NCI-H2107 treated with DMSO at 0.1 percent for 48 hours (cell line): Measurements from ENCODE around the gene RGN.
A peak's percentile ranks its signal among the peaks of the same experiment; 100 is the strongest.
"Not testable (repeated sequence)": the region's sequence is repeated elsewhere in the genome, so short reads cannot be mapped to it uniquely, and the experiment has no call there.

Source experiments
- DNase-seq: peaks from one replicate; lab custom pipeline; 2025; ENCODE audit not compliant: unreplicated experiment; lab: John Stamatoyannopoulos, UW

The RGN gene

DNA sequence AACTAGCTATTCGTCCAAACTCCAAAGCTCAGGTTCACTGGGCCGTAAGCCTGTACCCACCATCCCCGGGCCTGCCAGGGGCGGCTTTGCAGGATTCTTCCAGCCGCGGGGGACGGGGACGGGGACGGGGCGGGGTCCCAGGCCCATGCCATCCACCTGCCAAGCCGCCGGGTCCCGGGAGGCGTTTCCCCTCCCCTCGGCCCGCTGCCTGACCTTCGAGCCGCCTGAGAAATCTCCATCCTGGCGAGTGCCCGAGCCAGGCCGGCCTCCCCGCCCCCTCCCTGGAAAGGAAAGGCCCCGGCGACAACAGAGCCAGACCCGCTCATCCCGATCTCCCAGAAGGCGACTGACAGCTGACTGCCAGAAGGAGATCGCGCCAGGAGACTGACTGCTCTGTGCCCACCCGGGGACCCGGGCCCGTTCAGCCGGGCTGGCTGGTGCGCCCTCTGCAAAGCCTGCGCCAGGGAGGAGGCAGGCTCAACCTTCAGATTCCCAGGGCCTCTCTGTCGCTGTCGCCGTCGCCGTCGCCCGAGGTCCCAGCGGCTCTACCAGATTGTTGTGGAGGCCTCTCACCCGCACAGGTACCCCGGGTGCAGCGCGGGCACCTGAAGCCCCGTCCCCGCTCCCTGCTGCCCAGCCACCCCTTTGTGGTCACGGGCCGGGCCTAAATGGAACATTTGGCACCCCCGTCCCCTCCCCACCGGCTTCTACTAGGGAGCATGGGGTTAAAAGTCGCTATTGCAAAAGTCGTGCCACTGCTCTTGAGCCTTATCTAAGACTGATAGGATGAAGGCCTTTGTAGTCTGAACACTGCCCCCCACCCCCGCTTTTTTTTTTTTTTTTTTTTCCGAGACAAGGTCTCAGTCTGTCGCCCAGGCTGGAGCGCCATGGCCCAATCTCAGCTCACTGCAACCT is at the start of gene RGN:
TSS of gene RGN (plus strand) at position 315 of the 915 bp plus-strand sequence. CDS start 2,702 bp downstream, outside the sequence.
- no peak for DNase-seq

DNA sequence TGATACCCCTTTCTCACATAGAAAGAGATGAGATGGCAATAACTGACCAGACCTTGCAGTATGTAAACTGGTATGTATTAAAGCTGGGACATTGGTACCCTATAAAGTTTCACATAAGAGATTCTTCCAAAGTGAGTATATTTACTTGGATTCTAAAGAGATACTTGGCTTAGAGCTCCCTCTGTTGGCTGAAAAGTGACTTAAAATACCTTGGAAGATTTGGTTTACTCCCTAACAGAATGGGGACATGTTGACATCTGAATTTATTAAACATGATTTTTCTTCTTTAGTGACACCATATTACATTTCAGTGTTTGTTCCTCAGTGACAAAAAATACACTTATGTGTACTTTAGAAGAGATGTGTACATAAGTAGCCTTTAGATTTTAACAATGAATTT is 47.9 kb upstream of the RGN start:
- peak; percentile 68 for DNase-seq

DNA sequence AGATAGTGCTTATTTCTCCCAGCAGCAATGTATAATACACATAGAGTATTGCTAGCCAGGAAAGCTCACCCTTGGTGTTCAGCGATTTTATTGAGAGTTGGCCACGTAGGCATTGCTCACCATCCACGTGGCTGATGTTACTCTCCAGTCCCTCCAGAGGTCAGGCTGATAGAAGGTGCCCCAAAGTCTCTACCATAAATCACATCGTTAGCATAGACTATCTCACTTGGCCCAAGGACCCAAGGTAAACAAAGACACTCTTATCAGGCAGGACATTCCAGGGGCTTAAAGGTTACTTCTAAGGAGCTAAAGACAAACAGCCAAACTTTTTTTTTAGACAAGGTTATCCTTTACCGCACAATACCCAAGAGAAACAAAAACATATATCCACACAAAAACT is 30.3 kb upstream of the RGN start:
- DNase-seq = no peak

DNA sequence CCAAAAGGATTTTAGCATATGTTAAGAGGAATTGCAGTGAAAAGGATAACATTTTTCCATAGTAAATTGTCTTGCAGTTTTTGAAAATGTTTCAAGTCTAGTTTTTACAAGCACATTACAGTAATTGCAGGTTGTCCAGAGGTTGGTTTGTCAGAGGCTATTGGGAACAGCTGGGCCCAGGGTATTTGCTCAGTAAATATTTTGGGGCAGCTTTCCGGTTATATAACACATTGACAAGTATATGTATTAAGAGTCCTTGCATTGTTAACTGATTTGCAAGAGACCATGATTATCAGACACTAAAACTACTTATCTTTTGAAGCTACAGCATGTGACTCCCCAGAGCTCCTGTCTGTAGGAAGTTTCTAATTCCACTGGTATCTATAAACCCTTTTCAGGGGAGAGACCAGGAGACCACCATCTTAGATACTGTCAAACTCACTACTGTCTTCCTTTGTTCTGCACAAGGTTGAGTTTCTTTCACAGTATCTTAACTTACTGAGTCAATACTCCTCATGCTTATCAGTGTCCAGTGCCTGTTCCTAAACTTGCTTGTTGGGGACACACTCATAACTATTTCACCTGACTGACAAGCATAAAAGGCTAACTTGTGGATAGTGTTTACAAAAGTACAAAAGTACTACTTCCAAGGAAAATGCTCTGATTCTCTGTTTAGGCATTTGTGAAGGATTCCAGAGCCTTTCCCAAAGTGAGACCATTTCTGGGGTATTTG is 18.9 kb upstream of the RGN start:
- no peak for DNase-seq

DNA sequence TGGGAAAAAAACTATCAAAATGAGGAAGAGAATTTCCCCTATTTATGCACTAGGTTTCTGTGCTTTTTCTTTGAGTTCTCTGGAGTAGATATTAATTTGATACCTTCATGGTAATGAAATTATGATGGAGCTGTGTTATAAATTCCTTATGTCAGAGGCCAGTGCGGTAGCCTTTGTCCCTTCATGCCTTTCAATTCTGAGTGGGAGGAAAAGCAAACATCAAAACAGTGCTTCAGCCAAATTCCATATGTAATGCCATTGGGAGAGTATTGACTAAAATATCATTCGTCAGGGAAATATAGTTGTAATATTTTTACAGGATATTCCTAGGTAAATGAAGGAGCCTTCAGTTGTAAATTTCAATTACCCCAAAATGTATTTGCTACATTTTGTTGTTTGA is 17.5 kb upstream of the RGN start:
- DNase-seq = no peak

DNA sequence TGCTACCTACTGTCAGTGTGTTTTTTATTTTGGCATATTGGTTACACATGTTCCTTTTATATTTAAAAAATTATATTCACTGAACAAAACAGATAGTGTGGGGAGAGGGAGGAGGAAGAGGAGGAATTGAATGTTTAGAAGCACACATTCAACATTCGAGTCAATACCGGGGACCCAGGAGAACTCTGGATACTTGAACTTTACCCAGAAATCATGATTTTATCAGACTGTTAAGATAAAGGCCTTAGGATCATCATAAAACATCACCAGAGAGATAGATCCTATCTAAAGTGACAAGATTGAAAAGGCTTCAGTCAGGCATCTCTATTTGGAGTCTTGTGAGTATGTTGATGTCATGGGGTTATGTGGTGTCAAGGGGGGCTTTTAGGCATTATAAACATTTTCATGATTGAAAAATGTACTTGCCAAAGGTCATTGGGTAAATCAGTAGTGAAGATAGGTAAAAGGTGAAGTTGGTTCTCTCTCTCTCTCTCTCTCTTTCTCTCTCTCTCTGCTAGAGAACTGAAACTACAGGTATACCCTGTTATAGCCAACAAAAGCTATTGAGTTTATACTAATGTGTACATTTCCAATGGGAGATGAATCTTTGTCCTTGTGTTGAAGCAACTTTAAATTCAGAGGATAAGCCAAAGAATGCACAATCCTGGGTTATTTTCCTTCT is 16.9 kb upstream of the RGN start:
- DNase-seq = no peak

DNA sequence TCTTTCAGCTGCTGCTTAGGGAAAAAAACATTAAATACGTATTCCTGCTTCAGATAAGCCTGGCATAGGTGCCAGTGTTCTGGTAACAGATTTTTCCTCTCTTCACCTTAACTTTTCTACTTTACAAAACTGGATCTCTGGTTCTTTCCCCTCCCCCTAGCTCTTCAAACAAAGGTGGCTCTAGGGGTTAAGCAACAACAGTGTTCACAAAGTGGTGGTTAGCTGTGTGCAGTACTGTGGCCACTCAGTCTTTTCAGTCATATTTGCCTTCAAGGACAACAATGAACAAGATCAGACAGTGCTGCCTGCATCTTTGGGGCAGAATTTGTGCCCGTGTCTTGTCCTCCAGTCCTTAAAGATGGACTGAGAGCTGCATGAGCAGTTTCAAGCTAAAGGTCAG is 15.1 kb upstream of the RGN start:
- no peak for DNase-seq

DNA sequence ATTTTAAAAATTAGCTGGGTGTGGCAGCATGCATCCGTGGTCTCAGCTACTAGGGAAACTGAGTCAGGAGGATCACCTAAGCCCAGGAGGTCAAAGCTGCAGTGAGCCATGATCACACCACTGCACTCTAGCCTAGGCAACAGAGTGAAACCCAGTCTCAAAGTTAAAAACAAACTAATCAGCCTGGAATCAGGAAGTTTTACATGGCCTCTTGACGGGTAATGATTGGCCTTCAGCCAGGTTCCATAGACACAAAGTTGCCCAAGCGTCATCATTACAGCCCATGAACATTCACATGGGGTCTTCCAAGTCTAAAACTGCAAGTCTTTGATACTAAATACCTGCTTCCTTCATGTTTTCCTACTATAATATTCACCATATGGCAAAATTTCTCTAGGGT is 10.0 kb upstream of the RGN start:
- DNase-seq = no peak

DNA sequence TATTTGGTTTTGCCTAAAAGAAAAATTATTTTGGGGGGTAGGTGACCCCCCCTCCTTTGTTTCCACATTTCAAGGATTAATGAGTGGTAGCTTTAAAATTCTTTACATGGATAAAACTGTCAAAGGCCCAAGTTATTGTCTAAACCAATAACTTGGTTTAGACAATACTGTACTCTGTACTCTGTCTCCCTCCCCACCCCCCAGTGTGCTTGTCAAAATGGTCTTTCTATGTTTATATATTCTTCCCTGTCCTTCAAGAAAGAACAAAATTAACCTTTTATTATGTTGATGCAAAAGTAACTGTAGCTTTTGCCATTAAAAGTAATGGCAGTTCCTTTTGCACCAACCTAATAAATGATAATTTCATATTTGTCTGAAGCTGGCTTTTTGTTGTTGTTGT is 9.5 kb upstream of the RGN start:
- no peak for DNase-seq

DNA sequence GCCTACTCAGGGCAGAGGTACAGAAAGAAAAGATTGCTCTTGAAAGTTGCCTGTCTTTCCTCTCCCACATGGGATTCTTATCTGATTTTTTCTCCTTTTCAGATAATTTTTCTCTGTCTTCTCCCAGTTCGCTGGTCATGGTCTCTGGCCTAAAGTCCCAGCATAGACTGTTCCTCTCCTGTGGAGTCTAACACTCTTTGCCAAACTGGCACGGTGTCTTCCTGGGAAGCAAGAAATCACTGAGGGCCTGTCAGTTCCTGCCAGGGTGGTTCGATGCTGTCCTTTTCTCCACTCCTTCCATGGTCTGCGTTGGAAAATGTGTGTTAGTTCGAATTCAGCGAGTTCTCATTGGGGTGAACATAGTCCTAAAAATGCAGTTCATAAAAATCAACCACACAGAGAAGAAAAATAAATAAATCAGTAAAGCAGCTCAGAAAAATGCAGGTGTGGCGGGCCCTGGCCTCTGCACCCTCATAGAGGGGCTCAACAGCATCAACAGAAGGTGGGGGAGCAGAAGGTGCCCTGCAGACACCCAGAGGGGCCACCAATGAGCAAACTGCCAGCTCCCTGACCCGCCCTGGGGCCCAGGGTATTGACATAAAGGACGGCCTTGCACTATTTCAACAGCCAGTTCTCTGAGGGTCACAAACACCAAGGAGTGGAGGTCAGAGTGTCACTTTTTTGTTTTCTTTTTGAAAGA is 2.1 kb downstream of the RGN start:
- no peak for DNase-seq

DNA sequence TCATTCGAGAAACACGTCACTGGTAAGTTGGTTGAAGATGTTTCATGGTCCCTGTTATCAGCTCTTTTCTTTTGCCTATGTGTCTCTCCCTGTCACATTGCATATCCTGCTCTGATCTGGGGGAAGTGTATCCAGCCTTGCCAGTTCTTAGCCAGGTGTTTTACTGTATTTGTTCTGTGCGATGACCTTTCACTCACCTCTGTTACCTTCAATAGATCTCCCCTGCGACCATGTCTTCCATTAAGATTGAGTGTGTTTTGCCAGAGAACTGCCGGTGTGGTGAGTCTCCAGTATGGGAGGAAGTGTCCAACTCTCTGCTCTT is 2.6 kb downstream of the RGN start:
- DNase-seq = no peak

DNA sequence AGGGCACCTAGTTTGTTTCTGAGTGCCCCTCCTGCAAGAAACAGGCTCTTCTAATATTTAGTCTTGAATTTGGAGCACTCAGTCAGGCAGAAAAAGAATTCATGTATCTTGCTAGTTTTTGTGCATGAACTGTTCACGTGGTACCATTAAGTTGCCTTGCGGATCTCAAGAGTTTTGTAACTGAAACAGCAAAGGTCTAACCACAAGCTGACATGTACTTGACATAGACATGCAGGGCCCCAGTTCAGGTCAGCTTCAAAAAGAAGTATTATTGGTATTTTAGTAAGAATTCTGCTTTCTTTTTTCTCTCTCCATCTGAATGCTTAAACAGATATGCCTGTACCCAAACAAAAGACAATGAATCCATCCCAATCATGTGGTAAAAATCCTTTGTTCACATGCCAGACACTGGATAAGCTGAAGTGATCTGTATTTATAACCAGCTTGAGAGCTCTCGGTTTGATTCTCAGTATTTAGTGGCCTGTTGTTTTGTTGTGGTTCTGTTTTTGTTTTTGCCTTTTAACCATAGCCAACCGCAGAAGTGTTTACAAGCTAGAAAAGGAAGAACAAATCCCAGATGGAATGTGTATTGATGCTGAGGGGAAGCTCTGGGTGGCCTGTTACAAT is 13.0 kb downstream of the RGN start:
- peak; percentile 92 for DNase-seq

DNA sequence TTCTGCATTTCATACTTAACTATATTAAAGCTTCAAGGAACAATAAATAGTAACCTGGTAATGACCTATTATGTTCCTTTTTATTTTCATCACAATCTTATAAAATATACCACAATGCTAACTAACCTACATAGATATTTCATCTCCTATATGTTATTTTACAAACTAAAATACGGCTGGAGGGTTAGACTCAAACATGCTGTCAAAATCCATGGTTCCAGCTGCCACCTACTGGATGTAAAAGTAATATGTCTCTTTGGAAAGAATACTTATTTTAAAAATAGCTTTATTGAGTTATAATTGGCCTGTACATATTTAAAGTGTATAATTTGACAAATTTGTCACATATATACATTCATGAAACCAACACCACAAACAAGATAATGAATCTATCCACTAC is 15.0 kb downstream of the RGN start:
- peak; percentile 21 for DNase-seq

DNA sequence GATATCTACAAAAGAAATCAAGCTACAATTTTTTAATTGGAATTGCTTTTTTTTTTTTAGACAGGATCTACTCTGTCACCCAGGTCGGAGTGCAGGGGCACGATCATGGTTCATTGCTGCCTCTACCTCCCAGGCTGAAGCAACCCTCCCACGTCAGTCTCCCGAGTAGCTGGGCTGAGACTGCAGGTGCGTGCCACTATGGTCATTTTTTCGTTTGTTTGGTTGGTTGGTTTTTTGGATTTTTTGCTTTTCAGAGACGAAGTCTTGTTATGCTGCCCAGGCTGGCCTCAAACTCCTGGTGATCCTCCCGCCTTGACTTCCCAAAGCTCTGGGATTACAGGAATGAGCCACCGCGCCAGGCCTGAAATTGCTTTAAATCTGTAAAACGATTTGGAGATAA is 15.6 kb downstream of the RGN start:
- no peak for DNase-seq

DNA sequence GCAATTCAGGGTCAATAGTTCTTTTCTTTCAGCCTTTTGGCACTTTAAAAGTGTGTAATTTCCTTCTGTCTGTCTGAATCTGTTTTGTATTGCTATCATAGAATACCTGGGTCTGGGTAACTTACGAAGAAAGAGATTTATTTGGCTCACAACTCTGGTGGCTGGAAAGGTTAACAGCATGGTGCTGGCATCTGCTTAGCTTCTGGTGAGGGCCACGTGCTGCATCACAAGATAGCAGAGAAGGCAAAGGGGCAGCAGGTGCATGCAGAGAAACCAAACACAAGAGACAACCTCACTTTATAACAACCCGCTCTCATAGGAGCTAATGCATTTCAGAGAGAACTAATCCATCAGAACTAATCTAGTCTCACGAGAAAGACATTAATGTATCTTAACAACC is 18.8 kb downstream of the RGN start:
- no peak for DNase-seq

DNA sequence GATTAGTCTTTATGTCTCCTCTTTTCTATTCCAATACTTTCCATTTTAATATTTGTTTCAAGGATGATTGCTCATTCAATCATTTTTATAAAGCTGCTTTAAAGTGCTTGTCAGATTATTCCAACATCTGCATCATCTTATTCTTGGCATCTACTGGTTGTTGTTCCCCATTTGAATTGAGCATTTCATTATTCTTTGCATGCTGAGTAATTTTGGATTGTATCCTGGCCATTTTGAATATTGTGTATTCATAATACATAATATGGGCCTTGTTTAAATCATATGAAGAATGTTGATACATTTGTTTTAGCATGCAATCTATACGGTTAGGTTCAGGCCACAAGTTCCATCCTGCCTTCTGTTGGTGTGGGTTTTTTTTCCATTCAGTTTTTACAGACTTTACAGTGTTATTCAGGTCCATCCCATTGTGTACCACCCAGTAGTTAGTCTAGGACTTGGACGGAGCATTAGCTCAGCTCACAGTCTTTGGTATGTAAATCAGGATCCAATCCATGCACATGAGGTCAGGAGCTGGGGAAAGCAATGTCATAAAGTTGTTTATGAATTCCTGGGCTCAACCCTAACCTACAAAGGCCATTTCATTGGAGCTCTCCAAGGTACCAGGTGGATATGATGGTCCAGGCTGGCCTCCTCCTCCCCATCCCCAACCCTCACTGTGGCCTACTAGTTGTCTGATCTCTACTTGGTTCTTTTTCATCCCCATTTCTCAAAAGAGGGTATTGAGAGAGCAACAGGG is 20.3 kb downstream of the RGN start:
- DNase-seq = no peak

DNA sequence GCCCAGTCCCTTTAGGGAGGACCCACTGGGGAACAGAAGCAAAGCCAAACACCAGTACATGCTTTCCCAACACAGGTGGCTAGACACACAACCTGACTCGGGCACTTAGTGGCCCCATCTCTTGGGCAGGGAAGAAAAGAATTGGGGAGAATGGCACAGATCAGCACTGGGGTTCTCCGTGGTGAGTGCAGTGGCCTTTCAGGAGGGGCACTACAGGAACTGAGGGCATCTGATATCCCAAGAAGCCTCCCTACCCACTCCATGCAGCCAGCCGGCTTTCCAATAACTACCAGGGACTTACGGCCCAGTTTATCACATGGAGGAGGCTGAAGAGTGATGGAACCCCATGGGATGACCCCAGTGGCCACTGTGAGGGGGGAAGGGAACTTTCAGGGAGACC is 23.0 kb downstream of the RGN start:
- DNase-seq = no peak

DNA sequence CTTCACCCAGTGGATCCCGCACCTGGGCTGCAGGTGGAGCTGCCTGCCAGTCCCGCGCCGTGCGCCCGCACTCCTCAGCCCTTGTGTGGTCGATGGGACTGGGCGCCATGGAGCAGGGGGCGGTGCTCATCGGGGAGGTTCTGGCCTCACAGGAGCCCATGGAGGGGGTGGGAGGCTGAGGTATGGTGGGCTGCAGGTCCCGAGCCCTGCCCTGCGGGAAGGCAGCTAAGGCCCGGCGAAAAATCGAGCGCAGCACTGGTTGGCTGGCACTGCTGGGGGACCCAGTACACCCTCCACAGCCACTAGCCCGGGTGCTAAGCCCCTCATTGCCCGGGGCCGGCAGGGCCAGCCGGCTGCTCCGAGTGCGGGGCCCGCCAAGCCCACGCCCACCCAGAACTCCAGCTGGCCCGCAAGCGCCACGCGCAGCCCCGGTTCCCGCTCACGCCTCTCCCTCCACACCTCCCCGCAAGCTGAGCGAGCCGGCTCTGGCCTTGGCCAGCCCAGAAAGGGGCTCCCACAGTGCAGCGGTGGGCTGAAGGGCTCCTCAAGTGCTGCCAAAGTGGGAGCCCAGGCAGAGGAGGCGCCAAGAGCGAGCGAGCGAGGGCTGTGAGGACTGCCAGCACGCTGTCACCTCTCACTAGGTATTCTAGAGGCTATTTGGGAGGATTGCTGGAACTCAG is 32.8 kb downstream of the RGN start:
- DNase-seq = not testable (repeated sequence)

DNA sequence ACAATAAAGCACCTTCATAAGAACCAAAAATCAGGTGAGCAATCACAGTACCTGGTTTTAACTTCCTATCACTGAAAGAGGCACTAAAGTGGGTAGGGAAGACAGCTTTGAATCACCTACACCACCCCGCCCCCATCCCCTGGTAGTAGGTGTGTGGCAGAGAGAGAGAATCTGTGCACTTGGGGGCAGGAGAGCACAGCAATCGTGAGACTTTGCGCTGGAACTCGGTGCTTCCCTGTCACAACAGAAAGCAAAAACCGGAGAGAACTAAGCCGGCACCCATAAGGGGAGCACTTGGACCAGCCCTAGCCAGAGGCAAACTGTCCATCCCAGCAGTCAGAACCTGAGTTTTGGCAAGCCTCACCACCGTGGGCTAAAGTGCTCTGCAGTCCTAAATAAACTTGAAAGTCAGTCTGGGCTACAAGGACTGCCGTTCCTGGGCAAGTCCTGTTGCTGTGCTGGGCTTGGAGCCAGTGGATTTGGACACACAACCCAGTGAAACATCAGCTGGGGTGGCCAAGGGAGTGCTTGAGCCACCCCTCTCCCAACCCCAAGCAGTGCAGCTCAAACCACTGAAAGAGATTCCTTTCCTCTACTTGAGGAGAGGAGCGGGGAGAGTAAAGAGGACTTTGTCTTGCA is 34.2 kb downstream of the RGN start:
- no peak for DNase-seq
